ENCODE measurements around the gene OR4Q2.
"Not testable (repeated sequence)": the region's sequence is repeated elsewhere in the genome, so short reads cannot be mapped to it uniquely, and the experiment has no call there.

The OR4Q2 gene

GRCh38 chr14:20001863-20002262 lies at the start of gene OR4Q2:
TSS of gene OR4Q2 (plus strand) at chr14:20002163.
- no peak for TF ChIP-seq CTCF (IDR thresholded peaks at IDR 0.05; ENCODE audit: low read depth, low read length)
- DNase-seq (ENCODE audit: extremely low read depth, low read depth): no peak

- DNase-seq (ENCODE audit: extremely low read depth, low read depth): not testable (repeated sequence)
Measured at GRCh38 chr14:19969735-19970134, 32.2 kb upstream of the OR4Q2 start.

- DNase-seq (ENCODE audit: extremely low read depth, low read depth): no peak
- no peak for TF ChIP-seq CTCF (IDR thresholded peaks at IDR 0.05; ENCODE audit: low read depth, low read length)
Measured at GRCh38 chr14:19974844-19975243, 27.1 kb upstream of the OR4Q2 start.

GRCh38 chr14:19975291-19975690 lies 26.7 kb upstream of the OR4Q2 start, which contains the start of gene OR4K15:
TSS of gene OR4K15 (plus strand) at chr14:19975591. CDS start at chr14:19975591, 0 bp downstream.
- DNase-seq (ENCODE audit: extremely low read depth, low read depth): no peak
- no peak for TF ChIP-seq CTCF (IDR thresholded peaks at IDR 0.05; ENCODE audit: low read depth, low read length)

- TF ChIP-seq CTCF (IDR thresholded peaks at IDR 0.05; ENCODE audit: low read depth, low read length): no peak
- no peak for DNase-seq (ENCODE audit: extremely low read depth, low read depth)
Measured at GRCh38 chr14:19993438-19993837, 8.5 kb upstream of the OR4Q2 start.

- no peak for TF ChIP-seq CTCF (IDR thresholded peaks at IDR 0.05; ENCODE audit: low read depth, low read length)
- no peak for DNase-seq (ENCODE audit: extremely low read depth, low read depth)
Measured at GRCh38 chr14:20002319-20002718, 356 bp downstream of the OR4Q2 start.

GRCh38 chr14:20008156-20008555 lies 6.2 kb downstream of the OR4Q2 start:
- no peak for TF ChIP-seq CTCF (IDR thresholded peaks at IDR 0.05; ENCODE audit: low read depth, low read length)
- DNase-seq (ENCODE audit: extremely low read depth, low read depth): no peak

- DNase-seq (ENCODE audit: extremely low read depth, low read depth): no peak
- no peak for TF ChIP-seq CTCF (IDR thresholded peaks at IDR 0.05; ENCODE audit: low read depth, low read length)
Measured at GRCh38 chr14:20019257-20019865, 17.4 kb downstream of the OR4Q2 start, which contains the start of gene OR4K14. TSS of gene OR4K14 (minus strand) at chr14:20019307. CDS start at chr14:20015193, 4,114 bp downstream.

Data from AG09319 (cell line).